ENCODE results near the gene CCDC157.

The CCDC157 gene

DNA sequence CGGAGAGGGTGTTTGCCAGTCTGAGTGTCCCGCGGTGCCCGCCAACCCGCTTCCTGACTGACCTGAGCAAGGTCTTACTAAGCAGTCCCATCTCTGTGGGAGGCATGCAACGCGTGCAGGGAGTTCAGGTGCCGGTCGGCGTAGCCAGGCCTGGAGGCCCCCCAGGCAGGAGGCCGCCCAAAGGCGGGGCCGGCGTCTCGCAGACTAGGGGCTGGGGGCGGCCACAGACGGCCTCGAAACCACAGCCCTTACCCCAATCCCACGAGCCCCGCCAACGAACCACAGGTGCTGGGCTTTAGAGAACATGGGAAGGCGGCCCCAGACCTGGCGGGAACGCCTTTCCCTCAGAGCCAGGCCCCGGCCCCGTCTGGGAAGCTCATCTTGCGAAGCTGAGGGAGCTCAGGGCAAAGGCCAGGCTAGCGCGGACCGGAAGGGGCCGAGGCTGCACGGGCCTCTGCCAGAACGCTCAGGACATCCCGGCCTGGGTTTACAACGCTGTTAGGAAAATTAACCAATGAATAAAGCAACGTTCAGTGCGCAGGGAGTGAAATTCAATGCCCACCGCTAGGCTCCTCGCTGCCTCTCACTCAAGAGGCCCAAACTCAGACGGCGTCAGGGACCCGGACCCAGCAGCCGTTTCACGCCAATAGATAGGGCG lies 66.6 kb downstream of the CCDC157 start:
- no peak for FAIRE-seq

DNA sequence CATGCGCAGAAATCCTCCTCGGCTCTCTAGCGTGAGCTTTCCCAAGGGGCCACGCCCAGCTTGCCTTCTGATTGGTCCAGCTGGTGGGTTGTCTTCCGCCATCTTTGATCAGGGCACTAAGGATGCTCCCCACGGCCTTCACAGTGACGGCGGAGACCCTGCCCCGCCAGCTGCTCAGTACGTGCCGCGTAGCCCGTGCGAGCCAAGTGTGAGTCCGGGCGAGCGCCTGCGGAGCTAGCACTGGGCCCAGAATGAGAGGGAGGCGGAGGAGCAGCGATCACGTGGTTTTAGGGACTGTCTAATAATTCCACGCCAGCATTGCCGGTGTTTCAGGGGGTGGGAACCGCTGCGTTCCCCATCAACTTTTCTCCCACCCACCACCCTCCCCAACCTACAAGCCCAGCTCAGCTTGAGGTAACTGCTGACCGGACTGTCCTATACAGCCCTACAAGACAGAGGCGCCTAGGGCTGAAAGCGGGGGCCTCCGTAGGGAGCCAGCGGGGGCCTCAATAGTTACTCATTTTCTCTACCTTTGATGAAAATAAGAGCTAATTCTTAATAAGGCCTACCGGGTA lies 67.2 kb downstream of the CCDC157 start:
- peak; percentile 64 for DNase-seq (ENCODE audit: insufficient read length, low spot score)
- FAIRE-seq, result no peak
- TF ChIP-seq, protein P1, sequence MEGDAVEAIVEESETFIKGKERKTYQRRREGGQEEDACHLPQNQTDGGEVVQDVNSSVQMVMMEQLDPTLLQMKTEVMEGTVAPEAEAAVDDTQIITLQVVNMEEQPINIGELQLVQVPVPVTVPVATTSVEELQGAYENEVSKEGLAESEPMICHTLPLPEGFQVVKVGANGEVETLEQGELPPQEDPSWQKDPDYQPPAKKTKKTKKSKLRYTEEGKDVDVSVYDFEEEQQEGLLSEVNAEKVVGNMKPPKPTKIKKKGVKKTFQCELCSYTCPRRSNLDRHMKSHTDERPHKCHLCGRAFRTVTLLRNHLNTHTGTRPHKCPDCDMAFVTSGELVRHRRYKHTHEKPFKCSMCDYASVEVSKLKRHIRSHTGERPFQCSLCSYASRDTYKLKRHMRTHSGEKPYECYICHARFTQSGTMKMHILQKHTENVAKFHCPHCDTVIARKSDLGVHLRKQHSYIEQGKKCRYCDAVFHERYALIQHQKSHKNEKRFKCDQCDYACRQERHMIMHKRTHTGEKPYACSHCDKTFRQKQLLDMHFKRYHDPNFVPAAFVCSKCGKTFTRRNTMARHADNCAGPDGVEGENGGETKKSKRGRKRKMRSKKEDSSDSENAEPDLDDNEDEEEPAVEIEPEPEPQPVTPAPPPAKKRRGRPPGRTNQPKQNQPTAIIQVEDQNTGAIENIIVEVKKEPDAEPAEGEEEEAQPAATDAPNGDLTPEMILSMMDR (IDR thresholded peaks at IDR 0.05; ENCODE audit: insufficient read depth, missing control alignments), result no peak

More for the DNA sequence above, 66.6 kb downstream of the CCDC157 start:
- TF ChIP-seq, protein P1 (IDR thresholded peaks at IDR 0.05; ENCODE audit: insufficient read depth, missing control alignments), result no peak
- no peak for DNase-seq (ENCODE audit: insufficient read length, low spot score)

DNA sequence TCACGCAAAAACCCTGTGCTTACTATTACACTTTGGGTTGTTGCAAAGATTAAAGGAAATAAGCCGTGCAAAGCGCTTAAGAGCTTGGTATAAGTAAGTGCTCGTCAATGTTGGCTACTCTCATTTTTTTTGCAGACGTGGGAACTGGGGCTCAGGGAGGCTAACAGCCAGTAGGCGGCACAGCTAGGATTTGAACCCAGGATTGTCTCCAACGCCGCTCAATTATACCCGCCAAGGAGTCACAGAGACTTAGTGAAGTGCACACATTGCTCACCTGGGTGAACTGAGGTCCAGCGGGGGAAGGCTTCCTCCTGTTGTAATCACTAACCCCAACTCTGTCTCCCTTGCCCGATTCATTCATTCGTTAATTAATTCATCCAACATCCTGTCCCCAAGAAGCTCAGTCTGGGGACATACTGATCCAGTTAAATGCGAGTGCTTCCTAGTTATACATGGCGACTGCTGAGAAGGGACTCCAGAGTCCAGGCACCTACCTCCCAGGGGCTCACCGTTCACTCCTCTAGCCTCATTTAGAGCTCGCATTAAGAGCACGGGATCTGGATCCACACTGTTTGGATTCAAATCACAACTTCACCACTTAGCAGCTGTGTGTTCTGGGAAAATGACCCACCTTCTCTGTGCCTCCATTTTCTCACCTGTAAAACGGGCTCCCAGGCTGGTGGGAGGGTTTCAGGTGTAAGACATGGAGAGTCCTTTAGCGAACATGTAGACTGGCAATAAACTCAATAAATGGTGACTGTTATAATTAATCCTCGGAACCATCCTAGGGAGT lies 67.9 kb downstream of the CCDC157 start:
- TF ChIP-seq, protein P1 (IDR thresholded peaks at IDR 0.05; ENCODE audit: insufficient read depth, missing control alignments), result peak; percentile 13
- FAIRE-seq (no peak), DNase-seq (ENCODE audit: insufficient read length, low spot score) (no peak)

DNA sequence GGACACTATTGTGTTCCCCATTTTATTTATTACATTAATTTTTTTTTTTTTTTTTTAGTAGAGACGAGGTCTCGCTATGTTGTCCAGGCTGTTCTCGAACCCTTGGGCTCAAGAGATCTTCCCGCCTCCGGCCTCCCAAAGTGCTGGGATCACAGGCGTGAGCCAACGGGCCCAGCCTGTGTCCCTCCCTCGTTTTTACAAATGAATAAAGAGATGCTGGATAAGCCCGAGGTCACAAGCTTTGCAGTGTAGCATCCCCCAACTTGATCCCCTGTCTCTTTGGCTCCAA lies 68.5 kb downstream of the CCDC157 start:
- DNase-seq (ENCODE audit: insufficient read length, low spot score) (no peak), FAIRE-seq (no peak)
- TF ChIP-seq, protein P1 (IDR thresholded peaks at IDR 0.05; ENCODE audit: insufficient read depth, missing control alignments), result no peak

DNA sequence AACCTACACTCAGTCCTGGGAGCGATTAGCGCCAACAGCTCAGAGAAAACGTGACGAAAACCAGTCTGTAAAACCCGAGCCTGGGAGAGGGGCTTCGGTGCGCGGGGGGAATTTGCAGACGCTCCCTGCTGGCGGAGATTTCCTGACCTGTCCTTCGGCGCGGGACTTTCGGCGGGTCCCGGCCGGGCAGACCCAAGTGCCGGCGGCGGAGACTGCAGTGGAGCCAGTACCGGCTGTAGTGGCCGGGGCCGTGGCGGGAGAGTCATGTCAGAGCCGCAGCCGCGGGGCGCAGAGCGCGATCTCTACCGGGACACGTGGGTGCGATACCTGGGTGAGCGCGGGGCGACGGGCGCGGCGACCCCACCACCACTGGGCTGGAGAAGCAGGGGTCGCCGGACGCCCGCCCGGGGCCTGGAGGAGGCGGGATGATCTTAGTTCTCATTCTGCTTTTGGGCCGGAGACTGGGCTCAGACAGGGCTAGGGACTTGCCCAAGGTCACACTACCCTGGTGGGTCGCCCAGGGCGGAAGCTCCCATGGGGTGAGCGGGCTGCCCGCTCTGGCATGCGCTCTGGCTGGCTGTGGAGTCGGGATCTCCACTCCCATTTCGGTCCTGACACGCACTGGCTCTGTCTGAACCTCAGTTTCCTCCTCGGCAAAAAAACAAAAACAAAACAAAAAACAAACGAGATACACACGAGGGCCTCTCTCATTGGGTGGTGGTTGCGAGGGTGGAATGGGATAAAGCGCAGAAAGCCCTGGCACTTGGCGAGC lies 69.0 kb downstream of the CCDC157 start, which contains the start of gene MTFP1:
MTFP1 (plus strand) TSS at position 153 of the 772 bp plus-strand sequence; CDS start at position 265, 112 bp downstream.
- DNase-seq (ENCODE audit: insufficient read length, low spot score), result no peak
- TF ChIP-seq, protein P1 (IDR thresholded peaks at IDR 0.05; ENCODE audit: insufficient read depth, missing control alignments), result no peak
- no peak for FAIRE-seq
